ENCODE results near the gene DVL2.

The DVL2 gene

GRCh38 chr17:7236808-7237207, 2.5 kb upstream of the DVL2 start:
- peak overlapping the region; percentile 62 for H3K4me3 ChIP-seq (ENCODE audit: low read depth, low read length)

GRCh38 chr17:7235693-7236665, 1.7 kb upstream of the DVL2 start:
- no peak for DNase-seq (ENCODE audit: low read depth)
- H3K4me3 ChIP-seq (ENCODE audit: low read depth, low read length) = no peak overlapping the region
- TF ChIP-seq MYC (IDR thresholded peaks at IDR 0.05; ENCODE audit: low read depth, low read length) = no peak

More at GRCh38 chr17:7236808-7237207, 2.5 kb upstream of the DVL2 start:
- TF ChIP-seq, protein P1, sequence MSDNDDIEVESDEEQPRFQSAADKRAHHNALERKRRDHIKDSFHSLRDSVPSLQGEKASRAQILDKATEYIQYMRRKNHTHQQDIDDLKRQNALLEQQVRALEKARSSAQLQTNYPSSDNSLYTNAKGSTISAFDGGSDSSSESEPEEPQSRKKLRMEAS (IDR thresholded peaks at IDR 0.05; ENCODE audit: low read depth, low read length) = no peak
- no peak for TF ChIP-seq MYC (IDR thresholded peaks at IDR 0.05; ENCODE audit: low read depth, low read length)
- no peak for TF ChIP-seq POLR2A (IDR thresholded peaks at IDR 0.05; ENCODE audit: extremely low read depth, insufficient read length)
- no peak for TF ChIP-seq CTCF (IDR thresholded peaks at IDR 0.05; ENCODE audit: low read depth, low read length)
- no peak for DNase-seq (ENCODE audit: low read depth)

DNA sequence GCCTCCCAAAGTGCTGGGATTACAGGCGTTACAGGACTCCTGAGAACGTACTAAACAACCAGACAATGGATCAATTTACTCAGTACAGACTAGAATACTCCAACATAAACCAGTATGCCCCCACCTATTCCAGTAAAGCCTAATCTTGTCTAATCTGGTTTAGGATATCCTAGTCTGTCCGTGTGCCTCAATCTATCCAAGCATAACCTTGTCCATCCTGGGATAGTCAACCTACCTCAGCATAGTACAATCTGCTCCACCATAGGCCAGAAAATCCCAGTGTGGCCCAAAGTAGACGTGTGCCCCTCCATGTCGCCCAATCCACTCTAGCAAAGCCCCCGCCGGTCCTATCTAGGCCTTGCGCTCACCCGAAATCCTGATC, 625 bp downstream of the DVL2 start:
- H3K4me3 ChIP-seq (ENCODE audit: low read depth, low read length) = peak overlapping the region; percentile 94
- DNase-seq (ENCODE audit: low read depth) = no peak
- TF ChIP-seq MYC (IDR thresholded peaks at IDR 0.05; ENCODE audit: low read depth, low read length) = no peak
- TF ChIP-seq, protein P1 (IDR thresholded peaks at IDR 0.05; ENCODE audit: low read depth, low read length) = no peak

GRCh38 chr17:7232114-7232513, 2.2 kb downstream of the DVL2 start:
- TF ChIP-seq POLR2A (IDR thresholded peaks at IDR 0.05; ENCODE audit: extremely low read depth, insufficient read length) = no peak
- TF ChIP-seq CTCF (IDR thresholded peaks at IDR 0.05; ENCODE audit: low read depth, low read length) = no peak
- TF ChIP-seq, protein P1 (IDR thresholded peaks at IDR 0.05; ENCODE audit: low read depth, low read length) = no peak
- no peak for TF ChIP-seq MYC (IDR thresholded peaks at IDR 0.05; ENCODE audit: low read depth, low read length)
- H3K4me3 ChIP-seq (ENCODE audit: low read depth, low read length) = peak overlapping the region; percentile 50

GRCh38 chr17:7229504-7229903, 4.8 kb downstream of the DVL2 start:
- no peak overlapping the region for H3K4me3 ChIP-seq (ENCODE audit: low read depth, low read length)
- TF ChIP-seq POLR2A (IDR thresholded peaks at IDR 0.05; ENCODE audit: extremely low read depth, insufficient read length) (no peak), MYC (IDR thresholded peaks at IDR 0.05; ENCODE audit: low read depth, low read length) (no peak), CTCF (IDR thresholded peaks at IDR 0.05; ENCODE audit: low read depth, low read length) (no peak)
- TF ChIP-seq, protein P1 (IDR thresholded peaks at IDR 0.05; ENCODE audit: low read depth, low read length) = no peak
- DNase-seq (ENCODE audit: low read depth) = no peak

More at GRCh38 chr17:7232114-7232513, 2.2 kb downstream of the DVL2 start:
- no peak for DNase-seq (ENCODE audit: low read depth)

DNA sequence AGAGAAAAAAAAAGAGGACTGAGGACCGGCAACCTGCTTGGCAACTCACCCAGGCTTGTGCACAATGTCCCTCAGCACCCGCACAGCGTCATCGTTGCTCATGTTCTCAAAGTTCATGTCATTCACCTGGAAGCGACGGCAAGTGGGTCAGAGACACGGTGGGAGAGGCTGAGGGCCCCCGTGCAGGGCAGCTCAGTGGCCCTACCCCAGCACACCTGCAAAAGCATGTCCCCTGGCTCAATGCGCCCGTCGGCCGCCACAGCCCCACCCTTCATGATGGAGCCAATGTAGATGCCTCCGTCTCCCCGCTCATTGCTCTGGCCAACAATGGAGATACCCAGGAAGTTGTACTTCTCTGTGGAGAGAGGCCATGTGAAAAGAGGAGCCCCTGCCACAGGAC, 5.4 kb downstream of the DVL2 start:
- TF ChIP-seq MYC (IDR thresholded peaks at IDR 0.05; ENCODE audit: low read depth, low read length) = no peak
- no peak for TF ChIP-seq CTCF (IDR thresholded peaks at IDR 0.05; ENCODE audit: low read depth, low read length)
- no peak for TF ChIP-seq POLR2A (IDR thresholded peaks at IDR 0.05; ENCODE audit: extremely low read depth, insufficient read length)
- TF ChIP-seq, protein P1 (IDR thresholded peaks at IDR 0.05; ENCODE audit: low read depth, low read length) = no peak
- DNase-seq (ENCODE audit: low read depth) = no peak
- no peak overlapping the region for H3K4me3 ChIP-seq (ENCODE audit: low read depth, low read length)

All from NB4 (cell line).